Retinal pigment epithelial cell (primary cell): Measurements from ENCODE around the gene LINC00305.

Experiments
- DNase-seq: peaks from one replicate; pipeline ENCODE4 v3.0.0-alpha.2; 2010; ENCODE audit warnings: low read depth
- H3K4me3 ChIP-seq: 2 replicates; pipeline ENCODE4 v1.5.1; 2011; ENCODE audit warnings: mild to moderate bottlenecking, low read length, control low read depth, moderate library complexity
- TF ChIP-seq, protein P1 (sequence below): conservative IDR thresholded peaks from 2 replicates; pipeline ENCODE4 v1.5.1; 2011; ENCODE audit warnings: low read depth, low read length, control low read depth, inconsistent platforms

LINC00305 gene

DNA sequence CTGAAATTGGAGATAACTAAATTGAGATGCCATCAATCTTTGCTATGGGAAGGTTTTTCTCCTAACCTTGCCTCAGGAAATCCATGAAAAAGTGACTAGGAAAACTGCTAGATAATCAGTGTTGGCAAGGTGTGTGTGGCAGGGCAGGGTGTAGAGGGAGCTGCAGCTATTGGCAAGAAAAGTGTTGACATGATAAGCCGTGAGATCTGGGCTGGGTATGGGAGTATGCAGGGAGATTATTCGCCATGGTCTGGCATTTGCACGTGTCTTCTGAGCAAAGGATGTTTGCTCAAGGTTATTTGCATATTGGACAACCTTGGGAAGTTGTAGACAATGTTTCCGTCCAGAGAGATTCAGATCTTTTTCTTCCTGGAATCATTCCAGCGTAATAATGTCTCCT lies 104.3 kb downstream of the LINC00305 start:
- no peak overlapping the region for H3K4me3 ChIP-seq
- TF ChIP-seq, protein P1, sequence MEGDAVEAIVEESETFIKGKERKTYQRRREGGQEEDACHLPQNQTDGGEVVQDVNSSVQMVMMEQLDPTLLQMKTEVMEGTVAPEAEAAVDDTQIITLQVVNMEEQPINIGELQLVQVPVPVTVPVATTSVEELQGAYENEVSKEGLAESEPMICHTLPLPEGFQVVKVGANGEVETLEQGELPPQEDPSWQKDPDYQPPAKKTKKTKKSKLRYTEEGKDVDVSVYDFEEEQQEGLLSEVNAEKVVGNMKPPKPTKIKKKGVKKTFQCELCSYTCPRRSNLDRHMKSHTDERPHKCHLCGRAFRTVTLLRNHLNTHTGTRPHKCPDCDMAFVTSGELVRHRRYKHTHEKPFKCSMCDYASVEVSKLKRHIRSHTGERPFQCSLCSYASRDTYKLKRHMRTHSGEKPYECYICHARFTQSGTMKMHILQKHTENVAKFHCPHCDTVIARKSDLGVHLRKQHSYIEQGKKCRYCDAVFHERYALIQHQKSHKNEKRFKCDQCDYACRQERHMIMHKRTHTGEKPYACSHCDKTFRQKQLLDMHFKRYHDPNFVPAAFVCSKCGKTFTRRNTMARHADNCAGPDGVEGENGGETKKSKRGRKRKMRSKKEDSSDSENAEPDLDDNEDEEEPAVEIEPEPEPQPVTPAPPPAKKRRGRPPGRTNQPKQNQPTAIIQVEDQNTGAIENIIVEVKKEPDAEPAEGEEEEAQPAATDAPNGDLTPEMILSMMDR = no peak
- no peak for DNase-seq

DNA sequence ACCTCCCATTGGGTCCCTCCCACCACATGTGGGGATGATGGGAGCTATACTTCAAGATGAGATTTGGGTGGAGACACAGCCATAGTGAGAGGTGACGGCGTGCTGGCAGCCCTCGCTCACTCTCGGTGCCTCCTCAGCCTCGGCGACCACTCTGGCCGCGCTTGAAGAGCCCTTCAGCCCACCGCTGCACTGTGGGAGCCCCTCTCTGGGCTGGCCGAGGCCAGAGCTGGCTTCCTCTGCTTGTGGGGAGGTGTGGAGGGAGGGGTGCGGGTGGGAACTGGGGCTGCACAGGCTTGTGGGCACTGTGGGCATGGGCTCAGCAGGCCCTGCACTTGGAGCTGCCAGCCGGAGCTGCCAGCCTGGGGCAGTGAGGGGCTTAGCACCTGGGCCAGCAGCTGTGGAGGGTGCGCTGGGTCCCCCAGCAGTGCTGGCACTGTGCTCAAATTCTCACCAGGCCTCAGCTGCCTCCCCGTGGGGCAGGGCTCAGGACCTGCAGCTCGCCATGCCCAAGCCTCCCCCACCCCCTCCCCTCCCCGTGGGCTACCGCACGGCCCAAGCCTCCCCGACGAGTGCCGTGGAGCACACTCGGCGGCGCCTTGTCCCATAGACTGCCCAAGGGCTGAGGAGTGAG lies 106.0 kb downstream of the LINC00305 start:
- H3K4me3 ChIP-seq = no peak overlapping the region
- TF ChIP-seq, protein P1 = no peak
- DNase-seq = no peak

DNA sequence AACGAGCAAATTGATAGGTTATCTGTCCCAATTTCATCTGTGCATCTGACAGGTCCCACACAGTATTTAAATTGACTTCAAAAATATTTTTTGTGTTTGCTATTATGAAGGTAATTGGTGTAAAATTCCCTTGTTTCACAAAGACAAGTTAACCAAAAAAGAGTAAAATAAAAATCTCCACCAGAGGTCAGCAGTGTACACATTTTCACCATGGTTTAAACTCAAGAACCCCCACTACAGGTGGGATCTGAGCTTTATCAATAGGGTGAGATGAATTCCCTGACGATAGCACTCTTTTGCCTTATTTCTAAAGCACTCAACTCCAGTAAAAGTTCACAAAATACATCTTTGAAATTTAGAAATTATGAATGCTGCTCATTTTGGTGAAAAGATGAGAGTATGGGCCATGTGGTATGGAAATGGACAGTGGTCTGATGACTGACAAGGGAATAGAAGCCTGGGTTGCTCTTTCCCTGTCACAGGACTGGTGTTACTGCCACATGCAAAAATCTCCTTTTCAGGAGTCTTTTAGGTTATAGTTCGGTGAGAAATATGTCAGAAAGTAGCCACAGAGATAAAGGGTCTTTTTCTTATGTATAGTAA lies 111.0 kb downstream of the LINC00305 start:
- H3K4me3 ChIP-seq = no peak overlapping the region
- TF ChIP-seq, protein P1 = peak; percentile 56
- DNase-seq = no peak

DNA sequence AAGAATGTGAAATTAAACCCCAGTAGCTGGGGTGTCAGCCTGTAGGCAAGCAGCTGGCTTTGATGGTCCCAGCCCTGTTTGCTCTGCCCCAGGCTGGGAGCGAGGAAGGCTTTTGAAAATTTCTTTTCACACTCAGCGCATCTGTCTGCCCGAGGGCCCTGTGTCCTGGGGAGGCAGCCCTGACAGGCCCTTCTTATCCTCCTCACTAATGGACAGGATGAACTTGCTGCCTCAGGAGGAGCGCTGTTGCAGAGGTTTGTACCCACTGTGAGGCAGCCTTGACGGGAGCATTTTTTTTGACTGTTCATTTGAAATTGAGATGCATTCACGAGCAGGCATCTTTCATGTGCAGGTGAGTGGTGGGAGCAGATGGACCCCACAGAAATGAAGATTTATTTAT lies 116.6 kb downstream of the LINC00305 start:
- TF ChIP-seq, protein P1 = no peak
- H3K4me3 ChIP-seq = no peak overlapping the region
- no peak for DNase-seq

DNA sequence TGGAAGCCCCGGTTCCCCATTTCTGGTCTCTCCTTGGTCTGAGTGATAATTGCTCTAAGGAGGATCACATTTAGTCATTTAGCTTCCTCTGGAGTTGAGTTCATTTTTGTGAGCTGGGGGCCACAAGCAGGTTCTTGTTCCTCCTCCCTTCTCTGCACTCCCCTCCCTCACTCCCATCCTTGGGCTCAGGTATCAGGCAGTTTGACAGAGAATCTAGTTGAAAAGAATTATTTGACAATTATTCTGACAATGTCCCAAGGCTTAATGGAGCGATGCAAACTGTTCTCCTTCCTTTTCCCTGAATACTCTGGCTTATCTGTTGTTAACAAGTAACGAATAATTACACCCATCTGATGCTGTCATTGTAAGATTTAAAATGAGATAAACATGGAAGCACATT lies 117.5 kb downstream of the LINC00305 start:
- H3K4me3 ChIP-seq = no peak overlapping the region
- no peak for DNase-seq
- TF ChIP-seq, protein P1 = no peak
